Testis (tissue), 3 donors: Measurements from ENCODE around the gene POU1F1. TPM values are rescaled to one million over a fixed set of nuclear protein-coding genes. Genes with fewer than 3 reads are reported as not detected.
A peak's percentile ranks its signal among the peaks of the same experiment; 100 is the strongest.

ENCODE experiments used
- DNase-seq: peaks from one replicate; pipeline ENCODE4 v3.0.0-alpha.2; 2019
- H3K27ac ChIP-seq, 2 donors: fragments of 200-600 bp; sonication (generic); one replicate each; pipeline ENCODE4 v1.5.1; 2019
- H3K27me3 ChIP-seq: fragments of 200-600 bp; sonication (generic); one replicate; pipeline ENCODE4 v1.5.1; 2019
- H3K36me3 ChIP-seq: fragments of 200-600 bp; sonication (generic); one replicate; pipeline ENCODE4 v1.5.1; 2017; ENCODE audit warnings: low read depth; ENCODE audit errors: missing control alignments
- H3K4me1 ChIP-seq: fragments of 200-600 bp; sonication (generic); one replicate; pipeline ENCODE4 v1.5.1; 2019
- H3K4me3 ChIP-seq, 2 donors: fragments of 200-600 bp; sonication (generic); one replicate each; pipeline ENCODE4 v1.5.1; 2017 to 2019
- H3K9me3 ChIP-seq: fragments of 200-600 bp; sonication (generic); one replicate; pipeline ENCODE4 v1.5.1; 2017
- POLR2A ChIP-seq: fragments of 450-650 bp; IDR thresholded peaks from one replicate; pipeline ENCODE4 v1.6.1; 2017; ENCODE audit warnings: antibody characterized with exemption, mild to moderate bottlenecking, moderate library complexity
- WGBS, 2 donors: methylation state at CpG; one replicate each; pipeline ENCODE4 v1.1.5; 2018; 5-methylcytosine and 5-hydroxymethylcytosine counted together
- intact Hi-C: fragments of 100-400 bp; cut with DNase I; formaldehyde crosslinking; loops from one replicate; pipeline ENCODE4 v1.15.1; 2023; ENCODE audit warnings: low total_unique reads
- polyA plus RNA-seq: library from polyadenylated mRNA; stranded (reverse); fragments of 350-450 nt; fragmentation: Illumina TruSeq; extraction: RNeasy Lipid Tissue Mini Kit (QIAGEN cat#74804); gene quantifications from one replicate; pipeline ENCODE4 v1.2.3, GENCODE V29; 2014; ENCODE audit warnings: low read depth, low replicate concordance; ENCODE audit not compliant: insufficient read depth
- total RNA-seq, 2 donors: library from RNA; depleted of rRNA; stranded (reverse); fragments of >200 nt; gene quantifications; one replicate each; pipeline ENCODE4 v1.2.3, GENCODE V29; 2016
- TF ChIP-seq, protein P1 (sequence below), 3 experiments: fragments of 450-650 bp in 2 of 3; fragments of 200-600 bp in 1 of 3; sonication (generic) in 1 of 3; IDR thresholded peaks; one replicate each; pipeline ENCODE4 v1.5.1; 2016 to 2019; ENCODE audit warnings: antibody characterized with exemption in 3 of 3, mild to moderate bottlenecking in 2 of 3, moderate library complexity in 1 of 3

The POU1F1 gene
- total and polyA plus RNA-seq, 3 donors from 2014 or later: not detected

DNA sequence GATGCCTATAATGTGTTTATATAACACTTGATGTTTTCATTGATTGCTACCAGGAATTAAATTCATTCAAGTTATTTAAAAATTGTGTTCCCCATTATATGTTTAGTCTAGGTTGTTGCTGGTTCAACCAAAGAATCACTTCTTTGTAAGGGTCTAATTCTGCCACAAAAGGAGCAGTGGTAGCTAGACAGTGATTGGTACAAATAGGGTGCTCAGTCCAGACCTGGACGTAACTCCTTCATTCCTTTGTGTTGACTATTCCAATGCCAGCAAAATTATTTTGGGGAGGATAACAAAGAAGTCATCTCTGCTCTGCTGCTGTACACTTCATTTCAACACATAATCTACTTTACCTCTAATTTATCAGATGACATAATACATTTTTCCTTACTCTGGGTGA is 48.1 kb downstream of the POU1F1 start:
- DNase-seq: no peak
- Histone ChIP-seq H3K27ac (no peak overlapping the region), H3K4me3 (no peak overlapping the region), H3K27me3 (no peaks in the 10 kb centered on the region), H3K4me1 (no peaks in the 10 kb centered on the region), H3K9me3 (no peaks in the 10 kb centered on the region), H3K36me3 (no peaks in the 10 kb centered on the region)
- TF ChIP-seq, protein P1, sequence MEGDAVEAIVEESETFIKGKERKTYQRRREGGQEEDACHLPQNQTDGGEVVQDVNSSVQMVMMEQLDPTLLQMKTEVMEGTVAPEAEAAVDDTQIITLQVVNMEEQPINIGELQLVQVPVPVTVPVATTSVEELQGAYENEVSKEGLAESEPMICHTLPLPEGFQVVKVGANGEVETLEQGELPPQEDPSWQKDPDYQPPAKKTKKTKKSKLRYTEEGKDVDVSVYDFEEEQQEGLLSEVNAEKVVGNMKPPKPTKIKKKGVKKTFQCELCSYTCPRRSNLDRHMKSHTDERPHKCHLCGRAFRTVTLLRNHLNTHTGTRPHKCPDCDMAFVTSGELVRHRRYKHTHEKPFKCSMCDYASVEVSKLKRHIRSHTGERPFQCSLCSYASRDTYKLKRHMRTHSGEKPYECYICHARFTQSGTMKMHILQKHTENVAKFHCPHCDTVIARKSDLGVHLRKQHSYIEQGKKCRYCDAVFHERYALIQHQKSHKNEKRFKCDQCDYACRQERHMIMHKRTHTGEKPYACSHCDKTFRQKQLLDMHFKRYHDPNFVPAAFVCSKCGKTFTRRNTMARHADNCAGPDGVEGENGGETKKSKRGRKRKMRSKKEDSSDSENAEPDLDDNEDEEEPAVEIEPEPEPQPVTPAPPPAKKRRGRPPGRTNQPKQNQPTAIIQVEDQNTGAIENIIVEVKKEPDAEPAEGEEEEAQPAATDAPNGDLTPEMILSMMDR (IDR thresholded peaks at IDR 0.05): no peak
- TF ChIP-seq POLR2A: no peak
- 0 to 18% methylated on average over 1 of the region's 1 CpG for WGBS, 2 donors
- intact Hi-C loops: no loop called here

DNA sequence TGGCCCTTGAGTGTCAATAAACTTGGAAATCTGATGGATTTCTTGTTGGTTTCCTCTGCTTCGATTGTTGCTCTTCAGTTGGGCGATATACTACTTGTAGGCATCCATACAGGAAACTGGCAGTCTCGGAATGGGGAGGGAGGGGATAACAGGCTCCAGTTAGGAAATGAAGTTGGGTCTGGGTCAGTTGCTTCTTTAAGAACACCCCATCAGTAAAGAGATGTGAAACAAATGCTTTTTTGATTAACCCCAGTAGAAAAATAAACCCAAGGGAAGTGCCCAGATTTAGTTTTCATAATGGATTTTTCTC is 48.6 kb downstream of the POU1F1 start:
- no peaks in the 10 kb centered on the region for H3K4me1 ChIP-seq
- 0% methylated on average over 3 of the region's 3 CpGs for WGBS, 2 donors

DNA sequence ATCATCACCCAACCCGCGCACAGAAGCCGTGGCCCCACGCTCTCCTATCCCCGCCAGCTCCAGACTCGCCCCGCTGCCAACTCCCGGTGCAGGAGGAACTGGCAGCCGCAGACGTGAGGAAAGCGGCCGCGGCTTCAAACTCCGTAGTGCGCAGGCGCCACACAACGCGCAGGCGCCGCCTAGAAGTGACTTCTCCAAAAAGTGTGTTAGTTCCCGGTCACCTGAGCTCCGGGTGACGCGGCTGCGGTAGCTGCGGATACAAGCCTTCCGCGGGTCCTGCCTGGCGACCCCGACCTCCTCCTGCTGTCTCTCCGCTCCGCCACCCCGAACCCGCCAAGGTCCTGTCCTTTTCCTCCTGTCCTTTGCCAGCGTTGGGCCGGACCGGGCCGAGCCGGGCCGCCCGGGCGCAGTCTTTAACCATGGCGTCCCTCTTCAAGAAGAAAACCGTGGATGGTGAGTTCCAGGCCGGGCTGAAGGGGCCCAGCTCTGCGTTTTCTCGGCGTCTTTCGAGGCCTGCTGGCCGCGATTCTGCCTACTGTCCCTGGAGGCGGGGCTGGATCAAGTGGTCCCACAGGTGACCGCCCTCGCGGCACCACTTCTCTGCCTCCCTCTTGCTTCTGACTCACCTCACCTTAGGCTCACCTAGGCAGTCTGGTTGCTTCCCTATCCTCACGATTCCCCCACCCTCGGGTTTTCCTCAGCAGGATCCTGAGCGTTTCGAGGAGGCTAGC is 49.1 kb downstream of the POU1F1 start, which contains the start of gene CHMP2B:
Gene CHMP2B (plus strand): TSS at position 206 of the 731 bp plus-strand sequence. CDS start 214 bp downstream, at position 420.
- intact Hi-C loops: no loop called here
- H3K27me3 ChIP-seq: no peaks in the 10 kb centered on the region
- WGBS, 2 donors: 0% methylated on average over 8 to 59 of the region's 59 CpGs

More for the DNA sequence above, 48.6 kb downstream of the POU1F1 start:
- no peak for DNase-seq
- intact Hi-C loops: no loop called here
- H3K9me3 ChIP-seq: no peaks in the 10 kb centered on the region
- H3K36me3 ChIP-seq: no peaks in the 10 kb centered on the region
- peak overlapping the region; percentile 91 to 93 for H3K4me3 ChIP-seq
- no peaks in the 10 kb centered on the region for H3K27me3 ChIP-seq
- H3K27ac ChIP-seq: peak overlapping the region; percentile 92 to 93
- TF ChIP-seq POLR2A: no peak
- TF ChIP-seq, protein P1 (IDR thresholded peaks at IDR 0.05): no peak

DNA sequence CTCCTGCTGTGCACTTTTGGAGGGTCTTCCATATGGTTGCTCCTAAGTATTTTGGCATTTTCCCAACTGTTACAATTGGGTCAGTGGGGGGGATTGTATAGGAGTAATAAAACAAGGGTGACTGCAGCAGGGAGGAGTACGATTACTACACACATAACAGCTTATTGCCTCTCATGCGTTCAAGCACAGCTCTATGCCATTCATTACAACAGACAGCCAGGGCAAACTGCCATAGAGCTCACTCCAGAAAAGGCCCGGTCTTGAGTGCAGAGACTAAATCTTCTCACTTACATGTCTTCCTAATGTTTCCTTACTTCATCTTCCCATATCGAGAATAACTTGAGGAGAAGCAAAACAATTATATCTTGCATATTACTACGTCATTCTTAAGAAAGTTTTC is 50.7 kb downstream of the POU1F1 start:
- peak; percentile 21 for DNase-seq
- Histone ChIP-seq H3K36me3 (no peaks in the 10 kb centered on the region), H3K27me3 (no peaks in the 10 kb centered on the region), H3K4me3 (no peak overlapping the region), H3K4me1 (no peaks in the 10 kb centered on the region), H3K9me3 (no peaks in the 10 kb centered on the region), H3K27ac (no peak overlapping the region)
- WGBS, 2 donors: 51 to 62% methylated on average over 5 of the region's 5 CpGs
- intact Hi-C loops: no loop called here
- TF ChIP-seq POLR2A: no peak
- TF ChIP-seq, protein P1 (IDR thresholded peaks at IDR 0.05): no peak

More for the DNA sequence above, 49.1 kb downstream of the POU1F1 start, which contains the start of gene CHMP2B:
- no peaks in the 10 kb centered on the region for H3K36me3 ChIP-seq
- no peaks in the 10 kb centered on the region for H3K4me1 ChIP-seq
- H3K27ac ChIP-seq: peak within 1 kb of the TSS; percentile 92 to 93
- H3K4me3 ChIP-seq: peak within 1 kb of the TSS; percentile 91 to 93
- peak; percentile 38 for TF ChIP-seq POLR2A
- TF ChIP-seq, protein P1 (IDR thresholded peaks at IDR 0.05): peak in 1 of 3 experiments; percentile 11
- no peaks in the 10 kb centered on the region for H3K9me3 ChIP-seq
- peak; percentile 95 for DNase-seq

GRCh38 chr3:87219611-87220010 is 56.8 kb downstream of the POU1F1 start:
- no peak for DNase-seq
- no peaks in the 10 kb centered on the region for H3K4me1 ChIP-seq
- 85 to 87% methylated on average over 2 of the region's 2 CpGs for WGBS, 2 donors
- TF ChIP-seq POLR2A: no peak
- TF ChIP-seq, protein P1 (IDR thresholded peaks at IDR 0.05): no peak
- no peak overlapping the region for H3K27ac ChIP-seq
- H3K27me3 ChIP-seq: no peaks in the 10 kb centered on the region
- intact Hi-C loops: no loop called here
- no peaks in the 10 kb centered on the region for H3K9me3 ChIP-seq
- H3K4me3 ChIP-seq: no peak overlapping the region
- H3K36me3 ChIP-seq: no peaks in the 10 kb centered on the region
